ENCODE results near the gene FRMD5. TPM values are rescaled to one million over a fixed set of nuclear protein-coding genes. Genes with fewer than 3 reads are reported as not detected.

The FRMD5 gene
- total RNA-seq, 4 donors from 2014 or later = 0.31 to 0.72 TPM; not detected in 2

GRCh38 chr15:43896543-43896942 lies 298.5 kb downstream of the FRMD5 start:
- H3K4me3 ChIP-seq = no peak overlapping the region
- no peak for DNase-seq (ENCODE audit: low spot score in 2 of 2)
- TF ChIP-seq CTCF (IDR thresholded peaks at IDR 0.05) (no peak), POLR2AphosphoS5 (IDR thresholded peaks at IDR 0.05) (no peak), POLR2A (IDR thresholded peaks at IDR 0.05) (no peak), EP300 (IDR thresholded peaks at IDR 0.05) (no peak)
- no peaks in the 10 kb centered on the region for H3K27me3 ChIP-seq
- WGBS = 100% methylated on average over 1 of the region's 1 CpG
- H3K4me1 ChIP-seq = no peaks in the 10 kb centered on the region
- no peak overlapping the region for H3K27ac ChIP-seq
- no peaks in the 10 kb centered on the region for H3K36me3 ChIP-seq
- no peaks in the 10 kb centered on the region for H3K9me3 ChIP-seq

- WGBS = 42% methylated on average over 5 of the region's 5 CpGs
- TF ChIP-seq EP300 (IDR thresholded peaks at IDR 0.05) = no peak
- TF ChIP-seq CTCF (IDR thresholded peaks at IDR 0.05) = no peak
- TF ChIP-seq POLR2A (IDR thresholded peaks at IDR 0.05) = no peak
- TF ChIP-seq POLR2AphosphoS5 (IDR thresholded peaks at IDR 0.05) = no peak
Observed at GRCh38 chr15:43895586-43895985, 299.5 kb downstream of the FRMD5 start.

GRCh38 chr15:43893956-43894355 lies 301.1 kb downstream of the FRMD5 start:
- 70% methylated on average over 1 of the region's 1 CpG for WGBS
- H3K4me1 ChIP-seq = no peaks in the 10 kb centered on the region
- no peaks in the 10 kb centered on the region for H3K36me3 ChIP-seq
- no peak for DNase-seq (ENCODE audit: low spot score in 2 of 2)
- H3K4me3 ChIP-seq = no peak overlapping the region
- TF ChIP-seq CTCF (IDR thresholded peaks at IDR 0.05) (no peak), POLR2AphosphoS5 (IDR thresholded peaks at IDR 0.05) (no peak)
- no peak overlapping the region for H3K27ac ChIP-seq
- no peaks in the 10 kb centered on the region for H3K27me3 ChIP-seq
- no peaks in the 10 kb centered on the region for H3K9me3 ChIP-seq

More at GRCh38 chr15:43895586-43895985, 299.5 kb downstream of the FRMD5 start:
- Histone ChIP-seq H3K27me3 (no peaks in the 10 kb centered on the region), H3K36me3 (no peaks in the 10 kb centered on the region), H3K4me3 (no peak overlapping the region), H3K27ac (no peak overlapping the region), H3K9me3 (no peaks in the 10 kb centered on the region), H3K4me1 (no peaks in the 10 kb centered on the region)
- no peak for DNase-seq (ENCODE audit: low spot score in 2 of 2)

- Histone ChIP-seq H3K36me3 (no peaks in the 10 kb centered on the region), H3K9me3 (no peaks in the 10 kb centered on the region), H3K4me3 (no peak overlapping the region), H3K27ac (no peak overlapping the region), H3K27me3 (no peaks in the 10 kb centered on the region), H3K4me1 (no peaks in the 10 kb centered on the region)
- WGBS = 100% methylated on average over 3 of the region's 3 CpGs
- no peak for DNase-seq (ENCODE audit: low spot score in 2 of 2)
- TF ChIP-seq EP300 (IDR thresholded peaks at IDR 0.05) = no peak
- TF ChIP-seq POLR2A (IDR thresholded peaks at IDR 0.05) = no peak
Observed at GRCh38 chr15:43889042-43889441, 306.0 kb downstream of the FRMD5 start.

- TF ChIP-seq POLR2AphosphoS5 (IDR thresholded peaks at IDR 0.05) (no peak), CTCF (IDR thresholded peaks at IDR 0.05) (no peak), POLR2A (IDR thresholded peaks at IDR 0.05) (no peak), EP300 (IDR thresholded peaks at IDR 0.05) (no peak)
- 90% methylated on average over 5 of the region's 5 CpGs for WGBS
Observed at GRCh38 chr15:43887901-43888300, 307.2 kb downstream of the FRMD5 start.

GRCh38 chr15:43886558-43886957 lies 308.5 kb downstream of the FRMD5 start:
- 56% methylated on average over 4 of the region's 4 CpGs for WGBS
- no peaks in the 10 kb centered on the region for H3K36me3 ChIP-seq
- no peak overlapping the region for H3K4me3 ChIP-seq
- no peak for DNase-seq (ENCODE audit: low spot score in 2 of 2)
- no peaks in the 10 kb centered on the region for H3K9me3 ChIP-seq
- no peak for TF ChIP-seq CTCF (IDR thresholded peaks at IDR 0.05)
- TF ChIP-seq EP300 (IDR thresholded peaks at IDR 0.05) = no peak
- TF ChIP-seq POLR2AphosphoS5 (IDR thresholded peaks at IDR 0.05) = no peak
- TF ChIP-seq POLR2A (IDR thresholded peaks at IDR 0.05) = no peak
- no peaks in the 10 kb centered on the region for H3K27me3 ChIP-seq
- H3K4me1 ChIP-seq = no peaks in the 10 kb centered on the region
- H3K27ac ChIP-seq = no peak overlapping the region

More at GRCh38 chr15:43887901-43888300, 307.2 kb downstream of the FRMD5 start:
- DNase-seq (ENCODE audit: low spot score in 2 of 2) = no peak
- Histone ChIP-seq H3K27me3 (no peaks in the 10 kb centered on the region), H3K4me3 (no peak overlapping the region), H3K4me1 (no peaks in the 10 kb centered on the region), H3K9me3 (no peaks in the 10 kb centered on the region), H3K27ac (no peak overlapping the region), H3K36me3 (no peaks in the 10 kb centered on the region)
